ENCODE measurements around the gene DMRTC2.

- TF ChIP-seq, protein P1, sequence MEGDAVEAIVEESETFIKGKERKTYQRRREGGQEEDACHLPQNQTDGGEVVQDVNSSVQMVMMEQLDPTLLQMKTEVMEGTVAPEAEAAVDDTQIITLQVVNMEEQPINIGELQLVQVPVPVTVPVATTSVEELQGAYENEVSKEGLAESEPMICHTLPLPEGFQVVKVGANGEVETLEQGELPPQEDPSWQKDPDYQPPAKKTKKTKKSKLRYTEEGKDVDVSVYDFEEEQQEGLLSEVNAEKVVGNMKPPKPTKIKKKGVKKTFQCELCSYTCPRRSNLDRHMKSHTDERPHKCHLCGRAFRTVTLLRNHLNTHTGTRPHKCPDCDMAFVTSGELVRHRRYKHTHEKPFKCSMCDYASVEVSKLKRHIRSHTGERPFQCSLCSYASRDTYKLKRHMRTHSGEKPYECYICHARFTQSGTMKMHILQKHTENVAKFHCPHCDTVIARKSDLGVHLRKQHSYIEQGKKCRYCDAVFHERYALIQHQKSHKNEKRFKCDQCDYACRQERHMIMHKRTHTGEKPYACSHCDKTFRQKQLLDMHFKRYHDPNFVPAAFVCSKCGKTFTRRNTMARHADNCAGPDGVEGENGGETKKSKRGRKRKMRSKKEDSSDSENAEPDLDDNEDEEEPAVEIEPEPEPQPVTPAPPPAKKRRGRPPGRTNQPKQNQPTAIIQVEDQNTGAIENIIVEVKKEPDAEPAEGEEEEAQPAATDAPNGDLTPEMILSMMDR (IDR thresholded peaks at IDR 0.05) = no peak
- no peak for TF ChIP-seq POLR2A (IDR thresholded peaks at IDR 0.05)
These were observed 6.7 kb upstream of the DMRTC2 start for GRCh38 chr19:41837981-41838708.
